ENCODE results near the gene PHF19. TPM values are rescaled to one million over a fixed set of nuclear protein-coding genes. Genes with fewer than 3 reads are reported as not detected.

The PHF19 gene
- total RNA-seq, 1 donor from 2014 or later, result 44.9 TPM

- Histone ChIP-seq H3K36me3 (peaks cover 0 to 3% of the 10 kb centered on the region in 2 donors), H3K4me3 (no peak overlapping the region), H3K4me1 (peaks cover 22% of the 10 kb centered on the region), H3K27me3 (no peaks in the 10 kb centered on the region), H3K27ac (no peak overlapping the region), H3K9me3 (no peaks in the 10 kb centered on the region)
- intact Hi-C loops (cut with DNase I), result no loop called here
- TF ChIP-seq POLR2A (IDR thresholded peaks at IDR 0.05) (no peak), POLR2AphosphoS5 (IDR thresholded peaks at IDR 0.05; ENCODE audit: insufficient read depth in 1 of 2, low read depth in 1 of 2) (no peak)
- no peak for DNase-seq (ENCODE audit: extremely low spot score in 2 of 2)
Observed at GRCh38 chr9:120878188-120879130, 1.5 kb upstream of the PHF19 start.

- no peak for TF ChIP-seq CTCF (IDR thresholded peaks at IDR 0.05)
- peak in 1 of 2 donors; percentile 44 for TF ChIP-seq POLR2AphosphoS5 (IDR thresholded peaks at IDR 0.05; ENCODE audit: insufficient read depth in 1 of 2, low read depth in 1 of 2)
- Histone ChIP-seq H3K27me3 (no peaks in the 10 kb centered on the region), H3K4me1 (peaks cover 22% of the 10 kb centered on the region), H3K4me3 (peak overlapping the region; percentile 82 to 87), H3K27ac (peak overlapping the region; percentile 99), H3K36me3 (peaks cover 0 to 3% of the 10 kb centered on the region in 2 donors), H3K9me3 (no peaks in the 10 kb centered on the region)
- DNase-seq (ENCODE audit: extremely low spot score in 2 of 2), result no peak
- intact Hi-C loops (cut with DNase I), result no loop called here
Observed at GRCh38 chr9:120877276-120878034, 467 bp upstream of the PHF19 start.

- peak in 1 of 2 donors; percentile 13 for TF ChIP-seq POLR2A (IDR thresholded peaks at IDR 0.05)
- peak; percentile 37 to 85 for TF ChIP-seq POLR2AphosphoS5 (IDR thresholded peaks at IDR 0.05; ENCODE audit: insufficient read depth in 1 of 2, low read depth in 1 of 2)
- peak in 1 of 3 experiments; percentile 24 for TF ChIP-seq CTCF (IDR thresholded peaks at IDR 0.05)
Observed at GRCh38 chr9:120875954-120876841, 790 bp downstream of the PHF19 start.

GRCh38 chr9:120875643-120875953 is 1.4 kb downstream of the PHF19 start:
- H3K36me3 ChIP-seq, result peaks cover 0 to 3% of the 10 kb centered on the region in 2 donors
- H3K9me3 ChIP-seq, result no peaks in the 10 kb centered on the region
- peaks cover 22% of the 10 kb centered on the region for H3K4me1 ChIP-seq
- peak overlapping the region; percentile 82 to 87 for H3K4me3 ChIP-seq
- DNase-seq (ENCODE audit: extremely low spot score in 2 of 2), result no peak
- H3K27ac ChIP-seq, result peak overlapping the region; percentile 99
- TF ChIP-seq POLR2A (IDR thresholded peaks at IDR 0.05) (no peak), POLR2AphosphoS5 (IDR thresholded peaks at IDR 0.05; ENCODE audit: insufficient read depth in 1 of 2, low read depth in 1 of 2) (no peak), CTCF (IDR thresholded peaks at IDR 0.05) (no peak)
- intact Hi-C loops (cut with DNase I), result no loop called here
- H3K27me3 ChIP-seq, result no peaks in the 10 kb centered on the region

More at GRCh38 chr9:120875954-120876841, 790 bp downstream of the PHF19 start:
- intact Hi-C loops (cut with DNase I), result no loop called here
- peaks cover 22% of the 10 kb centered on the region for H3K4me1 ChIP-seq
- H3K36me3 ChIP-seq, result peaks cover 0 to 3% of the 10 kb centered on the region in 2 donors
- peak overlapping the region; percentile 99 for H3K27ac ChIP-seq
- no peak for DNase-seq (ENCODE audit: extremely low spot score in 2 of 2)
- no peaks in the 10 kb centered on the region for H3K27me3 ChIP-seq
- peak overlapping the region; percentile 82 to 87 for H3K4me3 ChIP-seq
- no peaks in the 10 kb centered on the region for H3K9me3 ChIP-seq

- Histone ChIP-seq H3K27ac (peak overlapping the region; percentile 99), H3K27me3 (no peaks in the 10 kb centered on the region), H3K4me1 (peaks cover 22% of the 10 kb centered on the region), H3K9me3 (no peaks in the 10 kb centered on the region), H3K4me3 (no peak overlapping the region), H3K36me3 (peaks cover 0 to 3% of the 10 kb centered on the region in 2 donors)
- no peak for DNase-seq (ENCODE audit: extremely low spot score in 2 of 2)
- no peak for TF ChIP-seq POLR2A (IDR thresholded peaks at IDR 0.05)
- TF ChIP-seq CTCF (IDR thresholded peaks at IDR 0.05), result no peak
- TF ChIP-seq POLR2AphosphoS5 (IDR thresholded peaks at IDR 0.05; ENCODE audit: insufficient read depth in 1 of 2, low read depth in 1 of 2), result no peak
- intact Hi-C loops (cut with DNase I), result no loop called here
Observed at GRCh38 chr9:120875195-120875565, 1.8 kb downstream of the PHF19 start.
